CD4-positive, alpha-beta T cell treated with Interleukin-6 for 4 hours (primary cell): ENCODE results near the gene AP1AR.
"Not testable (repeated sequence)": the region's sequence is repeated elsewhere in the genome, so short reads cannot be mapped to it uniquely, and the experiment has no call there.

Source experiments
- DNase-seq: peaks from one replicate; pipeline ENCODE4 v3.0.0-alpha.2; 2020; ENCODE audit warnings: mixed read lengths

AP1AR gene

DNA sequence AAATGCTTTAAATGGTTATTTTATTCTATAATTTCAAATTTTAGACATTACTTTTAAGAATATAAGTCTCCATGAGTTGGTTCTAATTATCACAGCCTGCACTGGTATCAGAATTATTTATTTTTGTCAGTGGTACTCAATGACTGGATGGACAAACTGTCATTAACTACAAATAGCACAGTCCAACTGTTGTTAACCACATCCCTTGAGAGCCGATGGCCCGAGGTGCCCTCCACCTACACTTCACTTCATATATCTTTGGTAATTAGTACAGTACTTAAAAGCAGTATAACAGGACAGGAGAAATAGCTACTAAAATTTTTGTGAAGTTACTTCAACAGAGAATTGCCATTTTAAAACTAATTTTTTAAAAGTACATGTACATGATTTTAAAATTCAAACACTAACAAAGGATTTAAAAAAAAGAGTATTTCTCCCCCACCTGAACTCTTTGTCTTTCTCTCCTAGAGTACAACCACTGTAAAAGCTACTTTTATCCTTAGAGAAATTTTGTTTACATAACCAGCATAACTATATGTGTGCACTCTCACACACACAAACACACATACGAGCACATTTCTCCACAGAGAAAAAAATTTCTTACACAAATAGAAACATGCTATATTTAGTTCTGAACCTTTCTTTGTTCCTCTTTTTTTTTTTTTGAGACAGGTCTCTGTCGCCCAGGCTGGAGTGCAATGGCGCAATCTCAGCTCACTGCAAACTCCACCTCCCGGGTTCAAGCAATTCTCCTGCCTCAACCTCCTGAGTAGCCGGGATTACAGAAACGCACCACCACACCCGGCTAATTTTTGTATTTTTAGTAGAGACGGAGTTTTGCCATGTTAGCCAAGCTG lies 47.7 kb downstream of the AP1AR start:
- DNase-seq, result no peak

- no peak for DNase-seq
These were observed 48.3 kb downstream of the AP1AR start for GRCh38 chr4:112279882-112280315.

- no peak for DNase-seq
These were observed 48.9 kb downstream of the AP1AR start for GRCh38 chr4:112280386-112281056.

GRCh38 chr4:112281895-112282398 lies 50.4 kb downstream of the AP1AR start:
- not testable (repeated sequence) for DNase-seq

DNA sequence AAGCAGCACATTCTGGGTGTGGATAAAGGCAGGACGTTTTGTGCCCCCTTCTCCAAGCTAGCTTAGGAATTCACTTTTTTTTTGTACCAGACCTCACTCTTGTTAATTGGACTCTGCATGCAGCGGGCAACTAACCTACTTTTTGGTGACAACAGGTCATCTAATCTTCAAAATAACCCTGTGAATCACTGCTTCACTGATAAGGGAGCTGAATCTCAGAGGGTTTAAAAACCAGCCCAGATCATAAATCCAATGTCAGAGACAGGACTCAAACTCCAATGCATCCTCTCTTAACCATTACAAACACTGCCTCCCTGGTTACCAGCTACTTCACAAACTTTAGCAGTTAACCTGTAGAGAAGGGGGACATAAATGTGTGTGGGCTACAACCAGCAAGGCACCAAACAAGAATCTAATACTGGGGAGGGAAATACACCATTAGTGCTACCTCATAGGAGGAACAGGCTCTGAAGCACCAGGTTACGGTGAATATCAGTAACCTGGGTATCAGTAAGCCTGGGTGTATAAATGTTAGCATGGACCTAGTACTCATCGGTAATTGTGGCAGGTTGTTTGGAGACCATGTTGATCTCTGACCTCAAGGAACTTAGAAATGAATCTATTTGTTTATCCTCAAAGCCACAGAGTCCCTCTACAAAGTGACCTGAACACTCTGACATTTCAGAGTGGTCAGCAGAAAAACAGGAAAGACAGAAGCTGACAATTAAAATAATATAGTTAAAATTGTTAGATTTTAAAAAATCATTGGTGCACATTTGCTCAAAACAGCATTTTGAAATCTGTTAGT lies 51.5 kb downstream of the AP1AR start:
- DNase-seq, result no peak

- DNase-seq, result peak; percentile 32
These were observed 52.6 kb downstream of the AP1AR start for GRCh38 chr4:112284166-112284565.

- DNase-seq, result peak; percentile 30
These were observed 53.2 kb downstream of the AP1AR start for GRCh38 chr4:112284662-112285411.

GRCh38 chr4:112287258-112287989 lies 55.8 kb downstream of the AP1AR start:
- DNase-seq, result peak; percentile 29

- DNase-seq, result peak; percentile 21
These were observed 56.9 kb downstream of the AP1AR start for GRCh38 chr4:112288455-112288854.

GRCh38 chr4:112289407-112290253 lies 58.0 kb downstream of the AP1AR start:
- DNase-seq, result no peak

DNA sequence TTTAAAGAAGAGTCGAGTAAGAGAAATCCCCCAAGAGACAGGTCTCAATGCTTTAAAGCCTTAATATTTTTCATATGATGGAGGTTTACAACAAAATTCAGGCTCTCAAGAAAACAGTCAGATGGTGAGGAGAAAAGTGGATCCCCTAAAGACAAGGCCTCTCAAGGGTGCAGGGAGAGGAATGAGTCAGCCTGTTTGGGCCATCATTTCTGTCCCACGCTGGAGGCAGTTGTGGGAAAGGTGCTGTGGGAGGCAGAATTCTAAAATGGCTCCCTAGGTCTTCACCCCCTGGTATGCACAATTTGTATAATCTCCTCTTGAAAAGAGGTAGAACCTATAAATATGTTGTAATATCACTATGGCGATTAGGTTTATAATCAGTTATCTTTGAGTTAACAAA lies 58.8 kb downstream of the AP1AR start:
- DNase-seq, result no peak

DNA sequence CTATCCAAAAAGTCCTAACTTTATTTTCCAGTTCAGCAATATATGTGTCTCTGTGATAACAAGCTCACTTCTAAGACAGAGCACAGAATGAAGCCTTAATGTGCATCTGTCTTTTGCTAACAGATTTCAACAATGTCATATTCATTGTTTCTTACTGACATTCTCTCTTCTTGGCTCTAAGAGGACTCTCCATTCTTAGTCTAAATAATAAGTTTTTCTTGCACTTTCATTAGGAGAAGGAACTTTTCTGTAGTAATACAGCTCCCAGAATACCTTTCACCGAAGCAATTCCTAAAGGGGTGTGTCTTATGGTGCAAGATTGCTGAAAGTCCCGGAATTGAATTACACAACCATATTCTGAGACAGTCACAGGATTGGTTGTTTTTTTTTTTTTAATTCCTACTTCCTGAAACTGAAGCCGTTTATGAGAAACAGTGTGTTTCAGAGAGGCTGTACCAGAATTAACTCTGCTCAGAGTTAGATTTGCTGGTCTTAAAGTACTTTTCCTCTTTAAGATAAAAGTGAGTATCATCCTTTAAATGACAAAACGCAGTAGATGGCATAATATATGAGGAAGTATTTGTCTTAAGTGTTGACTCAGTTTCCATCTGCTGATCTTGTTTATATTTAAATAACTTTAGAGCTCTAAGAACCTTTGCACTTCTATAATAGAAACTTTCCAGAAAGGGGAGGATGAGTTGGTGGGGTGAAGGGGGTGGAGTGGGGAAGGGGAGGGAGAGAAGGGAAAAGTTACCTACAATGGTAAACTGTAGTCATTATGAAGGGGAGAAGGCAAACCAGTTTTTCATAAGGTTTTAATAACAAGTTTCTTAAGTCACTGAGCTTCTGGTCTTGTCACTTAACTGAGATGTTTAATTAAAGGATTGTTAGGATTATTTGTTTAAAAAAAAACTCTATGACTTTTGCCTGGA lies 65.6 kb downstream of the AP1AR start, which contains the start of gene ALPK1:
Gene ALPK1 (plus strand): TSS at position 421 of the 932 bp plus-strand sequence.
- DNase-seq, result no peak

GRCh38 chr4:112299721-112300120 lies 68.1 kb downstream of the AP1AR start:
- DNase-seq, result no peak

GRCh38 chr4:112302320-112303274 lies 71.0 kb downstream of the AP1AR start:
- peak; percentile 55 for DNase-seq

DNA sequence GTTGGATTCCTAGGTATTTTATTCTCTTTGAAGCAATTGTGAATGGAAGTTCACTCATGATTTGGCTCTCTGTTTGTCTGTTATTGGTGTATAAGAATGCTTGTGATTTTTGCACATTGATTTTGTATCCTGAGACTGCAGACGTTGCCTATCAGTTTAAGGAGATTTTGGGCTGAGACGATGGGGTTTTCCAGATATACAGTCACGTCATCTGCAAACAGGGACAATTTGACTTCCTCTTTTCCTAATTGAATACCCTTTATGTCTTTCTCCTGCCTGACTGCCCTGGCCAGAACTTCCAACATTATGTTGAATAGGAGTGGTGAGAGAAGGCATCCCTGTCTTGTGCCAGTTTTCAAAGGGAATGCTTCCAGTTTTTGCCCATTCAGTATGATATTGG lies 73.9 kb downstream of the AP1AR start:
- DNase-seq, result not testable (repeated sequence)

DNA sequence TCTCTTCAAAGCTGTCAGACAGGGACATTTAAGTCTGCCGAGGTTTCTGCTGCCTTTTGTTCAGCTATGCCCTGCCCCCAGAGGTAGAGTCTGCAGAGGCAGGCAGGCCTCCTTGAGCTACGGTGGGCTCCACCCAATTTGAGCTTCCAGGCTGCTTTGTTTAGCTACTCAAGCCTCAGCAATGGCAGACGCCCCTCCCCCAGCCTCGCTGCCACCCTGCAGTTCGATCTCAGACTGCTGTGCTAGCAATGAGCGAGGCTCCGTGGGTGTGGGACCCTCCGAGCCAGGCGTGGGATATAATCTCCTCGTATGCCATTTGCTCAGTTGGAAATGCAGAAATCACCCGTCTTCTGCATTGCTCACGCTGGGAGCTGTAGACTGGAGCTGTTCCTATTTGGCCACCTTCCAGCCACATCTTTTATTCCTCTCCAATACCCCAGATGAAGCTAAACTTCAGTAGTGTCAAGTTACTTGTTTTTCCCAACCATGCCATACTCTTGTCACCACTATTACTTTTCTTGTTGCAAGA lies 77.7 kb downstream of the AP1AR start:
- DNase-seq, result peak; percentile 12

DNA sequence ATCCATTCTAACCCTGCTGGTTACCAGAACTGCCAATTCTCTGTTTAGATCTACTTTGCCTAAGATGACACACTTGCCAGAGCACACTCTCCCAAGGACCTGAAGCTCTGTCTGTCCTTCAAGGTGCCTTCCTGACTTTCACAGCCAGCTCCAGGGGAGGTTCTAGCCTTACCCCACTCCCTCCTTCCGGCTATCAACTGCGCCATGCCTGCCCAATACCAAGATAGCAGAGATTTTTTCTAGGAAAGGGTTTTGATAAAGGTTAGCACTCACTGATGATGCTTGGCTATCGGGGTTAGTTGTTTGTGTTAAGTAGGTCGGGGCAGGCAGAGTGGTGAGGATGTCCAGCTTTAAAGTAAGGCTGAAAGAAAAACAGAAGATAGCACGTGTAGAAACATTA lies 79.9 kb downstream of the AP1AR start:
- DNase-seq, result no peak
